Subcutaneous abdominal adipose tissue (tissue), 5 donors: ENCODE measurements around the gene GP5.

Experiments used
- H3K27ac ChIP-seq: one replicate; pipeline ENCODE4 v1.7.0; 2013; ENCODE audit warnings: low read depth, mild to moderate bottlenecking, inconsistent platforms, low read length, moderate library complexity
- H3K27me3 ChIP-seq, 5 donors: one replicate each; pipeline ENCODE4 v1.7.0; 2013; ENCODE audit warnings: low read length in 5 of 5, inconsistent platforms in 1 of 5; ENCODE audit not compliant: control insufficient read depth in 5 of 5, insufficient read depth in 4 of 5
- H3K36me3 ChIP-seq, 5 donors: one replicate each; pipeline ENCODE4 v1.7.0; 2013; ENCODE audit warnings: low read length in 5 of 5; ENCODE audit not compliant: control insufficient read depth in 5 of 5, insufficient read depth in 5 of 5
- H3K4me1 ChIP-seq, 5 donors: one replicate each; pipeline ENCODE4 v1.7.0; 2013; ENCODE audit warnings: low read length in 5 of 5, mild to moderate bottlenecking in 3 of 5, moderate library complexity in 1 of 5; ENCODE audit not compliant: control insufficient read depth in 5 of 5, insufficient read depth in 5 of 5
- H3K4me3 ChIP-seq, 5 donors: one replicate each; pipeline ENCODE4 v1.7.0; 2013; ENCODE audit warnings: low read length in 5 of 5, low read depth in 1 of 5
- H3K9ac ChIP-seq, 5 donors: one replicate each; pipeline ENCODE4 v1.7.0; 2013; ENCODE audit warnings: low read length in 5 of 5, mild to moderate bottlenecking in 4 of 5, moderate library complexity in 3 of 5
- H3K9me3 ChIP-seq, 5 donors: one replicate each; pipeline ENCODE4 v1.7.0; 2013; ENCODE audit warnings: low read length in 5 of 5; ENCODE audit not compliant: control insufficient read depth in 5 of 5
- donor health status: healthy.
- donor health status: healthy.
- donor health status: healthy.
- donor health status: healthy.
- donor health status: healthy.

GP5 gene

DNA sequence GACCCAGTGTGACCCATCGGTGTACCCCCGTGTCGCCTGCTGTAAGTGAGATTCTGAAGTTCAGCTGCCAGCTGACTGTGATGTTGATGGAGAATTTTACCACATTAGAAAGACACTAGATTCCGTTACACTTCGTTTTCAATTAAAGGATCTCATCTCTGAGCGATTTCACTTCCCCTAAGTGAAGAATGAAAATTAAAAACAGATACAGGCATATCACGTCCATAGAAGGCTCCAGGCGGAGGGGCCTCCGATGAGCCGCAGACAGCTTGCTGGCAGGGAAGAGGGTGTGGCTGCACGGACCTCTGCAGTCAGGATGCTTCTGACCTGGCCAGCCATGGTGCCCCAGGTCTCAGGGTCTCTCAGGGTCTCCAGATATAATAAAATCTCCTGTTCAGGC is 41.4 kb downstream of the GP5 start:
- Histone ChIP-seq H3K4me1 (no peaks in the 10 kb centered on the region), H3K27ac (no peak overlapping the region), H3K9me3 (no peaks in the 10 kb centered on the region)

DNA sequence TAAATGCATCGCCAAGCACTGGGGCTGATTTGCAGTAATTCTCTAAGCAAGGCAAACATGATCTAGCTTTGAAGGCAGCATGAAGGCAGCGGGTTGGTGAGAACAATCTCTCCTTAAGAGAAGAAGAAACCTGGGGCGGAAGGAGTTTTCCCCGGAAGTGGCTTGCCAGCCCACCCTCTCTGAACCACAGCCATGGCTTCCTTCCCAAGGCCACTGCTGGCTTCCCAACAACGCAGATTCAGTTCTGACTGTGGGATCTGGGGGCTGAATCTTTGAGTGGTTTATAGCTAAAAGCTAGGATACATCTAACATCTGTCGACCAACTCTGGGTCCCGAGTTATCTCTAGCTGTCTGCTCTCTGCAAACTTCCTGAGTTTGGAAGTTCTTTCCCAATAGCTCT is 43.7 kb downstream of the GP5 start:
- Histone ChIP-seq H3K27me3 (peaks cover 5 to 22% (median 10%) of the 10 kb centered on the region in 5 donors), H3K36me3 (no peaks in the 10 kb centered on the region), H3K4me1 (no peaks in the 10 kb centered on the region), H3K9me3 (no peaks in the 10 kb centered on the region), H3K9ac (no peak overlapping the region), H3K27ac (no peak overlapping the region), H3K4me3 (no peak overlapping the region)

More for the DNA sequence above, 41.4 kb downstream of the GP5 start:
- Histone ChIP-seq H3K4me3 (no peak overlapping the region), H3K36me3 (no peaks in the 10 kb centered on the region), H3K27me3 (peaks cover 5 to 22% (median 12%) of the 10 kb centered on the region in 5 donors), H3K9ac (no peak overlapping the region)

DNA sequence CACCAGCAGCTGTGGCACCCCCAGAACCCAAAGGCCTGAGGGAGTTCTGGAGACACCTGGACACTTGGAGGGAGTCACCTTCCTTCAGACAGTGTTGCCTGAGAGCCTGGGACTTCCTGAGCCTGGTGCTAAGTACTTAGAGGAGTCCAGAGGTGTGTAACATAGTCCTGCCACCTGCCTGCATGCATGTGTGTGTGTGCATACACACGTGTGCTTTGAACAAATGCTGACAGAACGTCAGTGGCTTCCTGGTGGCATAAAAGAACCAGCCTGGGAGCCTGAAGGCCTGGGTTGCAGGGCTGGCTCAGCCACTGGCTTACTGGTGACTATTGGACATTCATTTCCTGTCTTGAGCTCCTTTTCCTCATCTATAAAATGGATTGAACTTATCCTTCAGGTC is 44.8 kb downstream of the GP5 start:
- Histone ChIP-seq H3K9ac (no peak overlapping the region), H3K27me3 (peaks cover 5 to 21% (median 9%) of the 10 kb centered on the region in 5 donors), H3K9me3 (no peaks in the 10 kb centered on the region), H3K27ac (no peak overlapping the region), H3K36me3 (no peaks in the 10 kb centered on the region), H3K4me1 (no peaks in the 10 kb centered on the region), H3K4me3 (no peak overlapping the region)

DNA sequence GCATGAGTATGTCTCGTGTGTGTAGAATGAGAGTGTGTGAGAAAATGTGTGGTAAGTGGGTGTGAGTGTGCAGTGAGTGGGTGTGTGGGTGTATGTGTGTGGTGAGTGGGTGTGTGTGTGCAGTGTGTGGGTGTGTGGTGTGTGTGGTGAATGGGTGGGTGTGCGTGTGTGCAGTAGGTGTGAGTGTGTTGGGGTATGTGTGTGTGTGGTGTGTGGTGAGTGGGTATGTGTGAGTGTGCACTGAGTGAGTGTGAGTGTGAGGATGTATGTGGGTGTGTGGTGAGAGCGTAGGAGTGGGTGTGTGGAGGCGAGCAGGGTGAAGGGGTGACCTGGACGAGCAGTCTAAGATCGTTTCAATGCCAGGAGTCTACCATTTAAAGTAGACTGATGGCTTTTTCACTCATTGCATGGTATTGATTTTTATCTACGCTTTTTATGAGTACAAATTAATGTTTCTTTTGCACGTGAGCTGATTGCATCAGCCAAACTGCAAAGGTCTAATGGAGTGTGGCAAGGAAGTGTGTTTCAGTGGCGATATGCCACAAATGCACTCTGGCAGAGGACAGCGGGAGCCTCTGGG is 46.3 kb downstream of the GP5 start:
- H3K9ac ChIP-seq, result no peak overlapping the region
- H3K4me1 ChIP-seq, result no peaks in the 10 kb centered on the region
- peaks cover under 1 to 12% (median 9%) of the 10 kb centered on the region in 5 donors for H3K27me3 ChIP-seq
- no peaks in the 10 kb centered on the region for H3K36me3 ChIP-seq
- H3K4me3 ChIP-seq, result no peak overlapping the region
- H3K9me3 ChIP-seq, result no peaks in the 10 kb centered on the region
- H3K27ac ChIP-seq, result no peak overlapping the region

DNA sequence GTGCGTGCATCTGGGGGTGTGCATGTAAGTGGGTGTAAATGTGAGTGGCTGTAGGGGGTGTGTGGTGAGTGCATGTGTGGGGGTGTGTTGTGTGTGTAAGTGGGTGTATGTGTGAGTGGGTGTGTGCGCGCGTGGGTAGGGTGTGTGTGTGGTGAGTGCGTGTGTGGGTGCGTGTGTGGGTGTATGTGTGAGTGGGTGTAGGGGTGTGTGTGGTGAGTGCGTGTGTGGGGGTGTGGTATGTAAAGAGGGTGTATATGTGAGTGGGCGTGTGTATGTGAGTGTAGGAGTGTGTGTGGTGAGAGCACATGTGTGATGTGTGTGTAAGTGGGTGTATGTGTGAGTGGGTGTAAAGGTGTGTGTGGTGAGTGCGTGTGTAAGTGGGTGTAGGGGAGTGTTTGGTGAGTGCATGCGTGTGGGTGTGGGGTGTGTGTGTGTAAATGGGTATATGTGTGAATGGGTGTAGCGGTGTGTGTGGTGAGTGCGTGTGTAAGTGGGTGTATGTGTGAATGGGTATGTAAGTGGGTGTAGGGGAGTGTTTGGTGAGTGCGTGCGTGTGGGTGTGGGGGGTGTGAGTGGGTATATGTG is 47.0 kb downstream of the GP5 start:
- H3K4me3 ChIP-seq, result no peak overlapping the region
- H3K9ac ChIP-seq, result no peak overlapping the region
- H3K27ac ChIP-seq, result no peak overlapping the region
- H3K36me3 ChIP-seq, result no peaks in the 10 kb centered on the region
- no peaks in the 10 kb centered on the region for H3K9me3 ChIP-seq
- H3K4me1 ChIP-seq, result no peaks in the 10 kb centered on the region
- H3K27me3 ChIP-seq, result peaks cover 0 to 8% (median 5%) of the 10 kb centered on the region in 5 donors

DNA sequence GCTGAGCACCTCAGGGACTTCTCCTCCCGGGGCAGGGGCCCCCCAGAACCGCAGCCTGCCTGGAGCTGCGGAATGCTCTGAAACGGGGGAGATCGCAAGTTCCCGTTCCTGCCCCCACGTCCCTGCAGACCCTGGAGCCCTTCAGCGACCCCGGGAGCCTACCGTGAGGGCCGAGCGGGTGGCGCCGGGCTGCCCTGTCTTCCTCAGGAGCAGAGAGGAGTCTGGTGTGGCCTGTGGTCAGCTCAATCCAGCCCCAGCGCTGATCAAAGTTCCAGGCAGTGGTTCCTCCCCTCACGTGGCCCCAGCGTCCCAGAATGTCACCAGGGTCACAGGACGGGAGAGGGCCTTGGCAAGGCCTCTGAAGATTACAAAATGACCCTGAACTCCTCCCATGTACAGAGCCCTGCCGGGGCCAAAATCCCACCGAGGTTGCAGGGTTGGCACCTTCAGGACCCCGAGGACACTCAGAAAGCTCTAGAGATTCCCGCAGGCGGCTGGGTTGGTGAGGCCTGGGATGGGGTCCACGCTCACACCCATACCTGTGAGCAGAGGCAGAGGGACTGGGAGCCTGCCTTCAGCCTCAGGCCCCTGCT is 47.9 kb downstream of the GP5 start, which contains the start of gene CPN2:
TSS of gene CPN2 (minus strand) at position 249 of the 593 bp plus-strand sequence. CDS start 8,626 bp downstream, outside the sequence.
- H3K9ac ChIP-seq, result no peak within 1 kb of the TSS
- H3K27me3 ChIP-seq, result peaks cover 0 to 4% (median 0%) of the 10 kb centered on the region in 5 donors
- no peak within 1 kb of the TSS for H3K4me3 ChIP-seq

DNA sequence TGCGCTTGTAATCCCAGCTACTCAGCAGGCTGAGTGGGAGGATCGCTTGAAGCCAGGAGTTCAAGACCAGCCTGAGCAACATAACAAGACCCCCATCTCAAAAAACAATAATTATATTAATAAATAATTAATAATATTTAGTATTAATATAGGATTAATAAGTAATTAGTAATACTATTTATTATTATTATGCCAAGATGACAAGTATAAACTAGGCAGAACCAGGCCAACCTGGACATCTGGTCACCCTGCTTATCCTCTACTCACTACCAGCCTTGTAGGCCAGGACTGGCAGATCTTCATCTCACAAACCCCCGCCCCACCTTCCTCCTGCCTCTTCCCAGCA is 48.4 kb downstream of the GP5 start:
- H3K4me1 ChIP-seq, result no peaks in the 10 kb centered on the region
- H3K9me3 ChIP-seq, result no peaks in the 10 kb centered on the region
- no peak overlapping the region for H3K9ac ChIP-seq
- H3K27ac ChIP-seq, result no peak overlapping the region
- no peak overlapping the region for H3K4me3 ChIP-seq
- H3K36me3 ChIP-seq, result no peaks in the 10 kb centered on the region
- peaks cover 0 to 8% (median 2%) of the 10 kb centered on the region in 5 donors for H3K27me3 ChIP-seq

More for the DNA sequence above, 47.9 kb downstream of the GP5 start, which contains the start of gene CPN2:
- no peak within 1 kb of the TSS for H3K27ac ChIP-seq
- no peaks in the 10 kb centered on the region for H3K4me1 ChIP-seq
- no peaks in the 10 kb centered on the region for H3K9me3 ChIP-seq
- no peaks in the 10 kb centered on the region for H3K36me3 ChIP-seq

DNA sequence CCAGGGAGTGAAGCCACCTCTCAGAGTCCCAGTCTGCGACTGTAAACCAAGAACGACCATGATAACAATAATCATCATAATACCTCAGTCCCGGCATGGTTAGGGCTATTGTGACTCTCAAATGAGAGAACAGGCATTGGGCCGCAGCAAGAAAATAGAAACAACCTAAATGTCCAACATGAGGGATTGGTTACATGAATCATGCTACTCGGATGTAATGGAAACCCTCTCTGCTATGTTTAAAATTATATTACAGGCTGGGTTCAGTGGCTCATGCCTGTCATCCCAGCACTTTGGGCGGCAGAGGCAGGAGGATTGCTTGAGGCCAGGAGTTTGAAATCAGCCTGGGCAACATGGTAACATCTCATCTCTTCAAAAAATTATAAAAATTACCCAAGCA is 50.7 kb downstream of the GP5 start:
- Histone ChIP-seq H3K36me3 (no peaks in the 10 kb centered on the region), H3K4me3 (no peak overlapping the region), H3K9me3 (no peaks in the 10 kb centered on the region), H3K27me3 (peaks cover 0 to 14% (median 4%) of the 10 kb centered on the region in 5 donors), H3K4me1 (no peaks in the 10 kb centered on the region), H3K9ac (no peak overlapping the region), H3K27ac (no peak overlapping the region)

DNA sequence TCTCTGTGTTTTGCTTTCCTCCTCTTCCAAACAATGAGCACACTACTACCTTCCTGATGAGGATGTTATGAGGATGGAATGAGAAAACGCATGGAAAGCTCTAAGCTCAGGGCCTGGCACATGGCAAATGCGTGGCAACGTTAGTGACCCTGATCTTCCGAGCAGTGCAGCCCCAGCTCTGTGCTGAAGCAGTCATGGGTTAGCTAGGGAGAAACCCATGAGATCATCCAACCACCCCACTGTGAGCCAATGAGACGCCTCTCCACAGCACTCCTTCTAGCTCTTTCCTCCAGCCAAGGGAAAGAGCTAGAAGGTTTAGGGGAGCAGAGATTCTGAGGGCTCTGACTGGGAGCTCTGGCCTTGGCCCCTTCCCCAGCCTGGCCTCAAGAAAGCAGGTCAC is 52.4 kb downstream of the GP5 start:
- Histone ChIP-seq H3K9me3 (no peaks in the 10 kb centered on the region), H3K27me3 (peaks cover 0 to 14% (median 4%) of the 10 kb centered on the region in 5 donors), H3K36me3 (no peaks in the 10 kb centered on the region), H3K27ac (no peak overlapping the region), H3K4me1 (no peaks in the 10 kb centered on the region), H3K4me3 (no peak overlapping the region), H3K9ac (no peak overlapping the region)

DNA sequence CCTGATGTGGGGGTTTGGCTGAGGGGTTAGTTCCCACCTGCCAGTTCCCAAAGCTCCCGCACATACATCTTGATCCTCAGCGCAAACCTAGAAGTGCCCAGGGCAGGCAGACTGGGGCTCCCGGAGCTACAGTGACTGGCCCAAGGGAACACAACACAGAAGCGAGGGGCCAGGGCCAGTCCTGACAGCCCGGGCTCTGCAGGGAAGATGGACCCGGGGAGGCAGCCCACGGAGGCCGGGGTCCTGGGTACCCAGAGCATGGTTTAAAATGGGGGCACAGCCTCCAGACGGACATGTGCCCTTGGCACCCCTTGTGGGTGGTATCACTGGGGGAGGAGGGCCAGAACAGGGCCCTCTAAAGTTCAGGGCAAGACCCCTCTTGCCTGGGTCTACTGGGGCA is 53.0 kb downstream of the GP5 start:
- H3K4me1 ChIP-seq, result no peaks in the 10 kb centered on the region
- no peaks in the 10 kb centered on the region for H3K9me3 ChIP-seq
- no peak overlapping the region for H3K9ac ChIP-seq
- no peaks in the 10 kb centered on the region for H3K36me3 ChIP-seq
- H3K27ac ChIP-seq, result no peak overlapping the region
- H3K4me3 ChIP-seq, result no peak overlapping the region
- peaks cover 0 to 14% (median 4%) of the 10 kb centered on the region in 5 donors for H3K27me3 ChIP-seq
